ENCODE results near the gene ALDH16A1.

Gene ALDH16A1
- total RNA-seq, result 40.2 to 48.9 (median 44.1) reads per million in 3 donors

DNA sequence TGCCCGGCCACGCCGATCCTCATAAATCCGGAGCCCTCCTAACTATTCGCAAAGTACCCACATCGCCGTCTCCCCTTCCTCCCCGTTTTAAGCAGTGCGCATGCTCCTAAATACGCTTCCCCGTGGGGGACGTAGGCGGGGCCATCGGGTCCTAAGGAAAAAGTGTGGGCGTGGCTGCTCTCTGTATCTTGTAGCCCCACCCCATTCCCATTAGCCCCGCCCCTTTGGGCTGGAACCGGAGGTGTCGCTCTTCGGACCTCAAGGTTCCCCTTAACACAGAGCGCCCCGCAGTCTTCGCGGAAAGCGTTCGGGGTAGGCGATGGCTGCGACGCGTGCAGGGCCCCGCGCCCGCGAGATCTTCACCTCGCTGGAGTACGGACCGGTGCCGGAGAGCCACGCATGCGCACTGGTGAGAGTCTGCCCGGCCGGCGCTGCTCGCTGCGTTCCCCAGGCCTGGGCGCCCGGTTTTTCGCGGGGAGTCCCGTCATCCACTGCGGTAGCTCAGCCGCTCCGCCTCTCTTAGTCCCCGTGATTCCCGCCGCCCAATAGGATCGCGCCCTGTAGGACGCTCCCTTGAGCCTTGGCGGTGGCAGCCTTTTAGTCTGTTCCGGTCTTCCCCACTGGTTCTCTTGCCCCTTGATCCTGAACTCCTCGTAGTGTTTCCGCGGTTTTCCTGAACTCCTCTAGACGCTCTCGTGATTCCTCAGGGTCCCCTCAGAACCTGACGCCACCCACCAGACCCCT lies at the start of gene ALDH16A1:
Gene ALDH16A1, plus strand, starts transcription at position 213 of the 744 bp plus-strand sequence. Its CDS starts 107 bp downstream, at position 320.
- Histone ChIP-seq H3K27ac (ENCODE audit: insufficient read depth, low read length, poor library complexity, severe bottlenecking) (peak within 1 kb of the TSS; percentile 96), H3K4me3 (ENCODE audit: insufficient read depth, low read depth, low read length, poor library complexity, severe bottlenecking) (peak within 1 kb of the TSS; percentile 60), H3K9me3 (ENCODE audit: control insufficient read depth, low read length) (no peaks in the 10 kb centered on the region), H3K27me3 (replicated peaks; ENCODE audit: control insufficient read depth, insufficient read depth, low read length, poor library complexity, severe bottlenecking) (no peaks in the 10 kb centered on the region), H3K36me3 (ENCODE audit: control insufficient read depth, insufficient read depth, low read length) (peaks cover 5% of the 10 kb centered on the region), H3K4me1 (ENCODE audit: control insufficient read depth, insufficient read depth, low read length, poor library complexity, severe bottlenecking) (peaks cover 19% of the 10 kb centered on the region)
- peak; percentile 95 to 98 (median 96) for DNase-seq

- Histone ChIP-seq H3K4me3 (ENCODE audit: insufficient read depth, low read depth, low read length, poor library complexity, severe bottlenecking) (no peak overlapping the region), H3K27ac (ENCODE audit: insufficient read depth, low read length, poor library complexity, severe bottlenecking) (no peak overlapping the region), H3K27me3 (replicated peaks; ENCODE audit: control insufficient read depth, insufficient read depth, low read length, poor library complexity, severe bottlenecking) (no peaks in the 10 kb centered on the region), H3K9me3 (ENCODE audit: control insufficient read depth, low read length) (no peaks in the 10 kb centered on the region), H3K4me1 (ENCODE audit: control insufficient read depth, insufficient read depth, low read length, poor library complexity, severe bottlenecking) (peaks cover 18% of the 10 kb centered on the region), H3K36me3 (ENCODE audit: control insufficient read depth, insufficient read depth, low read length) (no peaks in the 10 kb centered on the region)
- no peak for DNase-seq
Observed at GRCh38 chr19:49403404-49404187, 49.4 kb upstream of the ALDH16A1 start.

DNA sequence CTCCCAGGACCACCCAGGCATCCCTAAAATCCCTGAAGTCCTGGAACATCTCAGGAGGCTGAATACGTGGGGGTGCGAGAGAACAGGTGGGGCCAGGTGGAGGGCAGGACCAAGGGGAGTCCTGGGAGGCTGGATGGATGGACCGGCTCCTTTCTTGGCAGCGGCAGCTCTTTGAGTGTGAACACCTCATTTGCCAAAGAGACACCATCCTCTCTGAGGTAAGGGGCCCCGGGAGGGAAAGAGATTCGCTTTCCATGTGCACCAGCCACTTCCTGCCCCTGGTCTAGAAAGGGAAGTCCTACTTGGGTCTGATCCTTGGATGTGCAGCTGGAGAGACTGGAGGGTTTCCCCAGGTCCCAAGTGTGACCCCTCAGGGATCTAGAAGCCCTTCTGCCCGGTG lies 45.9 kb upstream of the ALDH16A1 start:
- H3K27me3 ChIP-seq (replicated peaks; ENCODE audit: control insufficient read depth, insufficient read depth, low read length, poor library complexity, severe bottlenecking), result no peaks in the 10 kb centered on the region
- no peak for DNase-seq
- no peak overlapping the region for H3K4me3 ChIP-seq (ENCODE audit: insufficient read depth, low read depth, low read length, poor library complexity, severe bottlenecking)
- peaks cover 45% of the 10 kb centered on the region for H3K4me1 ChIP-seq (ENCODE audit: control insufficient read depth, insufficient read depth, low read length, poor library complexity, severe bottlenecking)
- H3K27ac ChIP-seq (ENCODE audit: insufficient read depth, low read length, poor library complexity, severe bottlenecking), result no peak overlapping the region
- H3K36me3 ChIP-seq (ENCODE audit: control insufficient read depth, insufficient read depth, low read length), result no peaks in the 10 kb centered on the region
- H3K9me3 ChIP-seq (ENCODE audit: control insufficient read depth, low read length), result no peaks in the 10 kb centered on the region

DNA sequence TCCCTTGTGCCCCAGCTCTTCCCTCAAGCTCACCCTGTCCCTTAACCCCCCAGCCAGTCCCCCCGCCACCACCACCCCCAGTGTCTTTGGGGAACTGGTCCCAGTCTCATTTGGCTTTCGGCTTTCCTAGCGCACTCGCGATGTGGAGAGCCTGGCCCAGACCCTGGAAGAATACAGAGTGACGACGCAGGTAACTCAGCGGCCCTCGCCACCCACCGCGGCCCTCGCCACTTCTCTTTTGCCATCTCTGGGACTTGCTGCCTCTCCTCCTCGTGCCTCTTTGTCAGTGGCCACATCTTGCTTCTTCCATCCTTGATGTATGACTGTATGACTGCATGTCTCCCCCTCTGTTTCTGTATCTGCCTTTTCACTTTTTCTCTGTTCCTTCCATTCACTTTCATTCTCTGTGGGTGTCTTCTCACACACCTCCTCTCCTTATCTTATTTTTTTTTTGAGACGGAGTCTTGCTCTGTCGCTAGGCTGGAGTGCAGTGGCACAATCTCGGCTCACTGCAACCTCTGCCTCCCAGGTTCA lies 45.5 kb upstream of the ALDH16A1 start:
- H3K9me3 ChIP-seq (ENCODE audit: control insufficient read depth, low read length), result no peaks in the 10 kb centered on the region
- H3K4me1 ChIP-seq (ENCODE audit: control insufficient read depth, insufficient read depth, low read length, poor library complexity, severe bottlenecking), result peaks cover 48% of the 10 kb centered on the region
- no peak for DNase-seq
- no peaks in the 10 kb centered on the region for H3K36me3 ChIP-seq (ENCODE audit: control insufficient read depth, insufficient read depth, low read length)
- H3K4me3 ChIP-seq (ENCODE audit: insufficient read depth, low read depth, low read length, poor library complexity, severe bottlenecking), result no peak overlapping the region
- H3K27me3 ChIP-seq (replicated peaks; ENCODE audit: control insufficient read depth, insufficient read depth, low read length, poor library complexity, severe bottlenecking), result no peaks in the 10 kb centered on the region
- H3K27ac ChIP-seq (ENCODE audit: insufficient read depth, low read length, poor library complexity, severe bottlenecking), result no peak overlapping the region

- Histone ChIP-seq H3K27me3 (replicated peaks; ENCODE audit: control insufficient read depth, insufficient read depth, low read length, poor library complexity, severe bottlenecking) (no peaks in the 10 kb centered on the region), H3K27ac (ENCODE audit: insufficient read depth, low read length, poor library complexity, severe bottlenecking) (peak overlapping the region; percentile 57), H3K36me3 (ENCODE audit: control insufficient read depth, insufficient read depth, low read length) (no peaks in the 10 kb centered on the region), H3K4me3 (ENCODE audit: insufficient read depth, low read depth, low read length, poor library complexity, severe bottlenecking) (peak overlapping the region; percentile 13), H3K4me1 (ENCODE audit: control insufficient read depth, insufficient read depth, low read length, poor library complexity, severe bottlenecking) (peaks cover 48% of the 10 kb centered on the region), H3K9me3 (ENCODE audit: control insufficient read depth, low read length) (no peaks in the 10 kb centered on the region)
- no peak for DNase-seq
Observed at GRCh38 chr19:49408816-49409440, 44.1 kb upstream of the ALDH16A1 start.

DNA sequence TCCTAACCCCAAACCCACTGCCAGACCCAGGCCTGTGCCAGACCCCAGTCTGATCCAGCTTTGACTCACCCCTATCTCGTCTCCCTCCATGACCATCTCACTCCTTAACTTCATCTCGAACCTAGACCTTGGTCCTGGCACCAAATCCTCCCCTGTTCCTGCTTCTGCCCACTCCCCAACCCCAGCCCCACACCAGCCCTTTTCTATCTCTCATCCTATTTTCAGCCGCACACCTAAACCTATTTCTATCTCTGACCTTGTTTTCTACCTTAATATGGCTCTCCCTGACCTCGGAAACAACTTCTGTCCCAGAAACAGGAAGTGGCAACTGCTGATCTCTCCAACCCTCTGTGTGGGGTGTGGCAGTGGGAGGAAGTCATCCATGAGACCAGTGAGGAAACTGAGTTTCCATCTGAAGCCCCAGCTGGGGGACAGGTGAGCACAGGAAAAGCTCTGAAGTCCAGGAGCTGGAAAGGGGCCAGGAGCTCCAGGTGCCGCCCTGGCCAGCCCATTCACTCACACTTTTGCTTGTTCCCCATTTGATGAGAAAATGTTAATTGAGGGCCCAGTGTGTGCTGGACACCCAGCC lies 43.5 kb upstream of the ALDH16A1 start:
- Histone ChIP-seq H3K36me3 (ENCODE audit: control insufficient read depth, insufficient read depth, low read length) (no peaks in the 10 kb centered on the region), H3K27me3 (replicated peaks; ENCODE audit: control insufficient read depth, insufficient read depth, low read length, poor library complexity, severe bottlenecking) (no peaks in the 10 kb centered on the region), H3K4me3 (ENCODE audit: insufficient read depth, low read depth, low read length, poor library complexity, severe bottlenecking) (peak overlapping the region; percentile 13), H3K27ac (ENCODE audit: insufficient read depth, low read length, poor library complexity, severe bottlenecking) (peak overlapping the region; percentile 57), H3K9me3 (ENCODE audit: control insufficient read depth, low read length) (no peaks in the 10 kb centered on the region), H3K4me1 (ENCODE audit: control insufficient read depth, insufficient read depth, low read length, poor library complexity, severe bottlenecking) (peaks cover 48% of the 10 kb centered on the region)
- no peak for DNase-seq

- Histone ChIP-seq H3K4me1 (ENCODE audit: control insufficient read depth, insufficient read depth, low read length, poor library complexity, severe bottlenecking) (peaks cover 47% of the 10 kb centered on the region), H3K4me3 (ENCODE audit: insufficient read depth, low read depth, low read length, poor library complexity, severe bottlenecking) (no peak overlapping the region), H3K27me3 (replicated peaks; ENCODE audit: control insufficient read depth, insufficient read depth, low read length, poor library complexity, severe bottlenecking) (no peaks in the 10 kb centered on the region), H3K36me3 (ENCODE audit: control insufficient read depth, insufficient read depth, low read length) (no peaks in the 10 kb centered on the region), H3K9me3 (ENCODE audit: control insufficient read depth, low read length) (no peaks in the 10 kb centered on the region), H3K27ac (ENCODE audit: insufficient read depth, low read length, poor library complexity, severe bottlenecking) (no peak overlapping the region)
- no peak for DNase-seq
Observed at GRCh38 chr19:49411681-49412326, 41.2 kb upstream of the ALDH16A1 start.

DNA sequence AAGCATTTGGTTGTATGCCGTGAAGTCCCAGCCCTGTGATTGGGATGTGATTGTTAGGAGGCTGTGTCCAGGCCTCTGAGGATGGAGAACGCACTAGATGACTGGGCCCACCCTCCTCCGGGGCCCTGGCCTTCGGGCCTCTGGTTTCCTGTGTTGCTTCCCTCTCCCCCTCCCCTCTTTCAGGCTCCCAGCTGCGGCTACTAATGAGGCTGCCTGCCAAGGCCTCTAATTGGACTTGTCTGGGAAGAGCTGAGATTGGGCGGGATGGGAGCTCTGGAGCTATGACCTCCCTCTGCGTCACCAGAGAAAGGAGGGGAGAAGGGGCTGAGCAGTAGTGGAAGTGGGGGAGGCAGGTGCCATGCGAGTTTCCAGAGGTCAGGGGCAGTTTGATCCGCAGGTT lies 39.7 kb upstream of the ALDH16A1 start:
- H3K36me3 ChIP-seq (ENCODE audit: control insufficient read depth, insufficient read depth, low read length), result no peaks in the 10 kb centered on the region
- H3K9me3 ChIP-seq (ENCODE audit: control insufficient read depth, low read length), result no peaks in the 10 kb centered on the region
- H3K4me1 ChIP-seq (ENCODE audit: control insufficient read depth, insufficient read depth, low read length, poor library complexity, severe bottlenecking), result peaks cover 32% of the 10 kb centered on the region
- DNase-seq, result no peak
- H3K27ac ChIP-seq (ENCODE audit: insufficient read depth, low read length, poor library complexity, severe bottlenecking), result no peak overlapping the region
- no peaks in the 10 kb centered on the region for H3K27me3 ChIP-seq (replicated peaks; ENCODE audit: control insufficient read depth, insufficient read depth, low read length, poor library complexity, severe bottlenecking)
- H3K4me3 ChIP-seq (ENCODE audit: insufficient read depth, low read depth, low read length, poor library complexity, severe bottlenecking), result no peak overlapping the region

DNA sequence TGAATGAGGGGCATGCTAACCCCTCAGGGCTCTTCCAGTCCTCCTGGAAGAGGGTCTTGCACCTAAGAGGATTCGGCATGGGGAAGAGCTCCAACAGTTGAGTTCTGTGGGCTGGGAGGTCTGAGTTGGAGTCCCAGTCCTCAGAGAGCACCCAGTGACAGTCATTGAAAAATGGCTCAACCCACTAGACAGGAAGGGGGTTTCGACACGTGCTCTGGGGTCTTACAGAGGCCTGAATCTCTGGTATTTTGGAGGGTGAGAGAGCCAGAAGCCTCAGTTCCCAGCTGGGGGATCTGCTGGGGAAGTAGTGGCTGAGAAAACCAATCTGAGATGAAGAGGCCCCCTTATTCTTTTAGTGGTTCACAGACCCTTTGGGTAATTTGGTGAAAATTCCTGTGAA lies 38.8 kb upstream of the ALDH16A1 start:
- Histone ChIP-seq H3K36me3 (ENCODE audit: control insufficient read depth, insufficient read depth, low read length) (no peaks in the 10 kb centered on the region), H3K27me3 (replicated peaks; ENCODE audit: control insufficient read depth, insufficient read depth, low read length, poor library complexity, severe bottlenecking) (no peaks in the 10 kb centered on the region), H3K27ac (ENCODE audit: insufficient read depth, low read length, poor library complexity, severe bottlenecking) (no peak overlapping the region), H3K4me1 (ENCODE audit: control insufficient read depth, insufficient read depth, low read length, poor library complexity, severe bottlenecking) (peaks cover 23% of the 10 kb centered on the region), H3K9me3 (ENCODE audit: control insufficient read depth, low read length) (no peaks in the 10 kb centered on the region), H3K4me3 (ENCODE audit: insufficient read depth, low read depth, low read length, poor library complexity, severe bottlenecking) (no peak overlapping the region)
- DNase-seq, result no peak
